Stimulated activated CD8-positive, alpha-beta memory T cell treated with anti-CD3 and anti-CD28 coated beads, Interleukin-12 subunit alpha, Interleukin-12 subunit beta, amount 100 ng/mL, for 1 hour (primary cell): ENCODE results near the gene LMLN.
"Not testable (repeated sequence)": the region's sequence is repeated elsewhere in the genome, so short reads cannot be mapped to it uniquely, and the experiment has no call there.

Source experiments
- DNase-seq: peaks from one replicate; pipeline ENCODE4 v3.0.0-alpha.2; 2020; ENCODE audit warnings: low read depth

LMLN gene

GRCh38 chr3:198079771-198080520 lies 119.9 kb downstream of the LMLN start:
- DNase-seq: peak; percentile 3

- peak; percentile 48 for DNase-seq
Measured at GRCh38 chr3:198080521-198081384, 120.7 kb downstream of the LMLN start.

GRCh38 chr3:198081421-198081844 lies 121.4 kb downstream of the LMLN start:
- DNase-seq: no peak

GRCh38 chr3:198082226-198082625 lies 122.2 kb downstream of the LMLN start:
- not testable (repeated sequence) for DNase-seq

- no peak for DNase-seq
Measured at GRCh38 chr3:198088421-198088955, 128.5 kb downstream of the LMLN start.

- no peak for DNase-seq
Measured at GRCh38 chr3:198090795-198091332, 130.8 kb downstream of the LMLN start.

- DNase-seq: no peak
Measured at GRCh38 chr3:198092276-198092675, 132.3 kb downstream of the LMLN start.

GRCh38 chr3:198093112-198093679 lies 133.2 kb downstream of the LMLN start:
- no peak for DNase-seq
